HT1080 (cell line): Measurements from ENCODE around the gene NCSTN. TPM values are rescaled to one million over a fixed set of nuclear protein-coding genes. Genes with fewer than 3 reads are reported as not detected.
"Not testable (repeated sequence)": the region's sequence is repeated elsewhere in the genome, so short reads cannot be mapped to it uniquely, and the experiment has no call there.

Experiments used
- DNase-seq: peaks from one replicate; pipeline ENCODE4 v3.0.0-alpha.2; 2015; ENCODE audit warnings: low read depth
- total RNA-seq: library from RNA; depleted of rRNA; stranded (reverse); fragments of >200 nt; shearing (Covaris generic); gene quantifications from 2 replicates; pipeline ENCODE4 v1.2.3, GENCODE V29; 2014

Gene NCSTN
- total RNA-seq, 1 experiment from 2014 or later: 49.0 TPM

GRCh38 chr1:160370561-160371345, 27.6 kb downstream of the NCSTN start:
- DNase-seq: no peak

- DNase-seq: no peak
These were observed 28.1 kb downstream of the NCSTN start for GRCh38 chr1:160371346-160371631.

GRCh38 chr1:160371756-160372155, 28.6 kb downstream of the NCSTN start:
- DNase-seq: no peak

GRCh38 chr1:160373696-160374095, 30.5 kb downstream of the NCSTN start:
- DNase-seq: no peak

GRCh38 chr1:160374306-160375110, 31.3 kb downstream of the NCSTN start:
- DNase-seq: peak; percentile 14

GRCh38 chr1:160375788-160376524, 32.8 kb downstream of the NCSTN start:
- peak; percentile 62 for DNase-seq

- DNase-seq: peak; percentile 64
These were observed 33.4 kb downstream of the NCSTN start for GRCh38 chr1:160376525-160377131.

- DNase-seq: peak; percentile 62
These were observed 34.5 kb downstream of the NCSTN start for GRCh38 chr1:160377585-160378206.

- DNase-seq: not testable (repeated sequence)
These were observed 41.6 kb downstream of the NCSTN start for GRCh38 chr1:160384812-160385211.

GRCh38 chr1:160388406-160388805, 45.2 kb downstream of the NCSTN start:
- not testable (repeated sequence) for DNase-seq

GRCh38 chr1:160394673-160395072, 51.5 kb downstream of the NCSTN start:
- DNase-seq: no peak

GRCh38 chr1:160397651-160398050, 54.5 kb downstream of the NCSTN start:
- DNase-seq: no peak

- DNase-seq: no peak
These were observed 55.6 kb downstream of the NCSTN start for GRCh38 chr1:160398823-160399222.

GRCh38 chr1:160399544-160400222, 56.5 kb downstream of the NCSTN start:
- no peak for DNase-seq

GRCh38 chr1:160400223-160400645, 57.1 kb downstream of the NCSTN start, which contains the start of gene VANGL2:
VANGL2 (plus strand) TSS chr1:160400564; CDS start chr1:160415838, 15,274 bp downstream.
- peak; percentile 61 for DNase-seq

- no peak for DNase-seq
These were observed 57.7 kb downstream of the NCSTN start for GRCh38 chr1:160400646-160401486.

GRCh38 chr1:160401487-160401805, 58.3 kb downstream of the NCSTN start:
- no peak for DNase-seq

- no peak for DNase-seq
These were observed 59.0 kb downstream of the NCSTN start for GRCh38 chr1:160402001-160402795.

GRCh38 chr1:160403244-160403643, 60.1 kb downstream of the NCSTN start:
- DNase-seq: no peak
